ENCODE measurements around the gene CDC42BPG.

Gene CDC42BPG

GRCh38 chr11:64832467-64833197 lies 11.8 kb downstream of the CDC42BPG start:
- no peaks in the 10 kb centered on the region for H3K27me3 ChIP-seq (ENCODE audit: insufficient read depth, low read length, poor library complexity)
- H2BK15ac ChIP-seq (replicated peaks; ENCODE audit: low read depth): no peak overlapping the region
- H2AK5ac ChIP-seq (ENCODE audit: low read length): no peak overlapping the region
- H3K4me3 ChIP-seq (ENCODE audit: low read length): no peak overlapping the region
- H3K79me1 ChIP-seq (ENCODE audit: low read length): no peaks in the 10 kb centered on the region
- H3K9ac ChIP-seq (ENCODE audit: low read length): no peak overlapping the region
- no peak overlapping the region for H2BK120ac ChIP-seq (ENCODE audit: low read depth, low read length)
- peaks cover 2% of the 10 kb centered on the region for H3K36me3 ChIP-seq (ENCODE audit: control insufficient read depth, insufficient read depth, low read length)
- H3K27ac ChIP-seq (ENCODE audit: low read depth, low read length): no peak overlapping the region
- H3K23ac ChIP-seq (ENCODE audit: low read length): no peak overlapping the region
- no CpG with 5 or more reads among the region's 21 CpGs for WGBS (ENCODE audit: extremely low coverage, insufficient coverage, low lambda C conversion rate)
- H3K4me2 ChIP-seq (ENCODE audit: low read length): no peak overlapping the region
- H3K56ac ChIP-seq (ENCODE audit: low read length): no peak overlapping the region
- no peak overlapping the region for H4K8ac ChIP-seq (ENCODE audit: low read depth, low read length)
- H3K79me2 ChIP-seq (ENCODE audit: control insufficient read depth, insufficient read depth, low read length): no peaks in the 10 kb centered on the region
- H2BK5ac ChIP-seq (ENCODE audit: low read length): no peak overlapping the region
- no peak overlapping the region for H3K4ac ChIP-seq (ENCODE audit: low read depth, low read length)
- H3K18ac ChIP-seq (ENCODE audit: low read length): no peak overlapping the region
- no peak overlapping the region for H4K5ac ChIP-seq (ENCODE audit: low read length)
- no peaks in the 10 kb centered on the region for H3K4me1 ChIP-seq (ENCODE audit: control insufficient read depth, low read depth, low read length)
- no peak for DNase-seq

GRCh38 chr11:64831411-64831891 lies 13.0 kb downstream of the CDC42BPG start:
- Histone ChIP-seq H3K18ac (ENCODE audit: low read length) (no peak overlapping the region), H3K79me1 (ENCODE audit: low read length) (no peaks in the 10 kb centered on the region), H3K27ac (ENCODE audit: low read depth, low read length) (no peak overlapping the region), H2BK15ac (replicated peaks; ENCODE audit: low read depth) (no peak overlapping the region), H3K4me3 (ENCODE audit: low read length) (no peak overlapping the region), H3K23ac (ENCODE audit: low read length) (no peak overlapping the region), H3K4me1 (ENCODE audit: control insufficient read depth, low read depth, low read length) (no peaks in the 10 kb centered on the region), H4K8ac (ENCODE audit: low read depth, low read length) (no peak overlapping the region), H3K79me2 (ENCODE audit: control insufficient read depth, insufficient read depth, low read length) (no peaks in the 10 kb centered on the region), H3K36me3 (ENCODE audit: control insufficient read depth, insufficient read depth, low read length) (peaks cover 2% of the 10 kb centered on the region), H3K27me3 (ENCODE audit: insufficient read depth, low read length, poor library complexity) (no peaks in the 10 kb centered on the region), H2AK5ac (ENCODE audit: low read length) (no peak overlapping the region), H3K56ac (ENCODE audit: low read length) (no peak overlapping the region), H3K4me2 (ENCODE audit: low read length) (no peak overlapping the region), H4K5ac (ENCODE audit: low read length) (no peak overlapping the region), H2BK5ac (ENCODE audit: low read length) (no peak overlapping the region), H2BK120ac (ENCODE audit: low read depth, low read length) (no peak overlapping the region), H3K4ac (ENCODE audit: low read depth, low read length) (no peak overlapping the region), H3K9ac (ENCODE audit: low read length) (no peak overlapping the region)
- no CpG with 5 or more reads among the region's 24 CpGs for WGBS (ENCODE audit: extremely low coverage, insufficient coverage, low lambda C conversion rate)
- DNase-seq: no peak

GRCh38 chr11:64829536-64830251 lies 14.8 kb downstream of the CDC42BPG start:
- H3K79me2 ChIP-seq (ENCODE audit: control insufficient read depth, insufficient read depth, low read length): no peaks in the 10 kb centered on the region
- no peak overlapping the region for H3K56ac ChIP-seq (ENCODE audit: low read length)
- H3K23ac ChIP-seq (ENCODE audit: low read length): no peak overlapping the region
- no peak overlapping the region for H3K18ac ChIP-seq (ENCODE audit: low read length)
- no peak overlapping the region for H4K8ac ChIP-seq (ENCODE audit: low read depth, low read length)
- H3K27me3 ChIP-seq (ENCODE audit: insufficient read depth, low read length, poor library complexity): no peaks in the 10 kb centered on the region
- no peaks in the 10 kb centered on the region for H3K4me1 ChIP-seq (ENCODE audit: control insufficient read depth, low read depth, low read length)
- H2BK15ac ChIP-seq (replicated peaks; ENCODE audit: low read depth): no peak overlapping the region
- no peak overlapping the region for H2BK120ac ChIP-seq (ENCODE audit: low read depth, low read length)
- H4K5ac ChIP-seq (ENCODE audit: low read length): no peak overlapping the region
- no peak overlapping the region for H2BK5ac ChIP-seq (ENCODE audit: low read length)
- H3K79me1 ChIP-seq (ENCODE audit: low read length): no peaks in the 10 kb centered on the region
- H3K9ac ChIP-seq (ENCODE audit: low read length): no peak overlapping the region
- H3K36me3 ChIP-seq (ENCODE audit: control insufficient read depth, insufficient read depth, low read length): peaks cover 2% of the 10 kb centered on the region
- H3K4me2 ChIP-seq (ENCODE audit: low read length): no peak overlapping the region
- H2AK5ac ChIP-seq (ENCODE audit: low read length): no peak overlapping the region
- H3K4ac ChIP-seq (ENCODE audit: low read depth, low read length): no peak overlapping the region
- H3K27ac ChIP-seq (ENCODE audit: low read depth, low read length): no peak overlapping the region
- no peak for DNase-seq
- WGBS (ENCODE audit: extremely low coverage, insufficient coverage, low lambda C conversion rate): no CpG with 5 or more reads among the region's 43 CpGs
- H3K4me3 ChIP-seq (ENCODE audit: low read length): no peak overlapping the region

GRCh38 chr11:64827451-64827839 lies 17.0 kb downstream of the CDC42BPG start:
- no peak overlapping the region for H3K23ac ChIP-seq (ENCODE audit: low read length)
- H3K27me3 ChIP-seq (ENCODE audit: insufficient read depth, low read length, poor library complexity): no peaks in the 10 kb centered on the region
- DNase-seq: no peak
- H3K36me3 ChIP-seq (ENCODE audit: control insufficient read depth, insufficient read depth, low read length): no peaks in the 10 kb centered on the region
- H4K5ac ChIP-seq (ENCODE audit: low read length): no peak overlapping the region
- H2AK5ac ChIP-seq (ENCODE audit: low read length): no peak overlapping the region
- H2BK15ac ChIP-seq (replicated peaks; ENCODE audit: low read depth): no peak overlapping the region
- H3K4ac ChIP-seq (ENCODE audit: low read depth, low read length): no peak overlapping the region
- no peak overlapping the region for H3K9ac ChIP-seq (ENCODE audit: low read length)
- no peak overlapping the region for H3K56ac ChIP-seq (ENCODE audit: low read length)
- no peak overlapping the region for H3K18ac ChIP-seq (ENCODE audit: low read length)
- no peak overlapping the region for H3K27ac ChIP-seq (ENCODE audit: low read depth, low read length)
- H3K79me2 ChIP-seq (ENCODE audit: control insufficient read depth, insufficient read depth, low read length): no peaks in the 10 kb centered on the region
- no peak overlapping the region for H2BK5ac ChIP-seq (ENCODE audit: low read length)
- H4K8ac ChIP-seq (ENCODE audit: low read depth, low read length): no peak overlapping the region
- no CpG with 5 or more reads among the region's 22 CpGs for WGBS (ENCODE audit: extremely low coverage, insufficient coverage, low lambda C conversion rate)
- H3K4me1 ChIP-seq (ENCODE audit: control insufficient read depth, low read depth, low read length): no peaks in the 10 kb centered on the region
- H3K4me2 ChIP-seq (ENCODE audit: low read length): no peak overlapping the region
- H3K4me3 ChIP-seq (ENCODE audit: low read length): no peak overlapping the region
- H3K79me1 ChIP-seq (ENCODE audit: low read length): no peaks in the 10 kb centered on the region
- H2BK120ac ChIP-seq (ENCODE audit: low read depth, low read length): no peak overlapping the region

- Histone ChIP-seq H2BK5ac (ENCODE audit: low read length) (no peak overlapping the region), H3K56ac (ENCODE audit: low read length) (no peak overlapping the region), H4K8ac (ENCODE audit: low read depth, low read length) (no peak overlapping the region), H2BK120ac (ENCODE audit: low read depth, low read length) (no peak overlapping the region), H3K27ac (ENCODE audit: low read depth, low read length) (no peak overlapping the region), H3K4me2 (ENCODE audit: low read length) (no peak overlapping the region), H3K79me2 (ENCODE audit: control insufficient read depth, insufficient read depth, low read length) (no peaks in the 10 kb centered on the region), H3K4ac (ENCODE audit: low read depth, low read length) (no peak overlapping the region), H3K18ac (ENCODE audit: low read length) (no peak overlapping the region), H2BK15ac (replicated peaks; ENCODE audit: low read depth) (no peak overlapping the region), H3K79me1 (ENCODE audit: low read length) (no peaks in the 10 kb centered on the region), H3K4me3 (ENCODE audit: low read length) (no peak overlapping the region), H3K9ac (ENCODE audit: low read length) (no peak overlapping the region), H3K36me3 (ENCODE audit: control insufficient read depth, insufficient read depth, low read length) (no peaks in the 10 kb centered on the region), H3K23ac (ENCODE audit: low read length) (no peak overlapping the region), H4K5ac (ENCODE audit: low read length) (no peak overlapping the region), H3K27me3 (ENCODE audit: insufficient read depth, low read length, poor library complexity) (no peaks in the 10 kb centered on the region), H2AK5ac (ENCODE audit: low read length) (no peak overlapping the region), H3K4me1 (ENCODE audit: control insufficient read depth, low read depth, low read length) (no peaks in the 10 kb centered on the region)
- no peak for DNase-seq
- no CpG with 5 or more reads among the region's 52 CpGs for WGBS (ENCODE audit: extremely low coverage, insufficient coverage, low lambda C conversion rate)
Measured at GRCh38 chr11:64826578-64827450, 17.6 kb downstream of the CDC42BPG start.
